HG02943 (cell line): Measurements from ENCODE around the gene RPL22.

Experiments used
- ATAC-seq: cut with Tn5 transposase; IDR thresholded peaks from one replicate; pipeline ENCODE4 v1.9.1; 2021; ENCODE audit warnings: mild to moderate bottlenecking, low read depth, moderate library complexity; ENCODE audit not compliant: unreplicated experiment

The RPL22 gene

GRCh38 chr1:6137758-6138157, 61.6 kb downstream of the RPL22 start:
- no peak for ATAC-seq

- ATAC-seq: no peak
These were observed 62.7 kb downstream of the RPL22 start for GRCh38 chr1:6136516-6137220.
